Measurements from ENCODE around the gene RBL1.
"Not testable (repeated sequence)": the region's sequence is repeated elsewhere in the genome, so short reads cannot be mapped to it uniquely, and the experiment has no call there.

Gene RBL1

GRCh38 chr20:37095599-37096414, at the start of gene RBL1:
RBL1 (minus strand) TSS chr20:37095997; CDS start chr20:37095928, 69 bp downstream.
- DNase-seq (ENCODE audit: low spot score), result peak; percentile 93

GRCh38 chr20:37144856-37145404, 49.1 kb upstream of the RBL1 start:
- DNase-seq (ENCODE audit: low spot score), result no peak

- DNase-seq (ENCODE audit: low spot score), result no peak
Measured at GRCh38 chr20:37142708-37143107, 46.9 kb upstream of the RBL1 start.

GRCh38 chr20:37137547-37137946, 41.8 kb upstream of the RBL1 start:
- DNase-seq (ENCODE audit: low spot score), result no peak

- no peak for DNase-seq (ENCODE audit: low spot score)
Measured at GRCh38 chr20:37133952-37134351, 38.2 kb upstream of the RBL1 start.

- no peak for DNase-seq (ENCODE audit: low spot score)
Measured at GRCh38 chr20:37131486-37131885, 35.7 kb upstream of the RBL1 start.

GRCh38 chr20:37128803-37129202, 33.0 kb upstream of the RBL1 start:
- DNase-seq (ENCODE audit: low spot score), result no peak

GRCh38 chr20:37126290-37126689, 30.5 kb upstream of the RBL1 start:
- DNase-seq (ENCODE audit: low spot score), result not testable (repeated sequence)

GRCh38 chr20:37123441-37123840, 27.6 kb upstream of the RBL1 start:
- DNase-seq (ENCODE audit: low spot score), result no peak

- no peak for DNase-seq (ENCODE audit: low spot score)
Measured at GRCh38 chr20:37120497-37120896, 24.7 kb upstream of the RBL1 start.

- DNase-seq (ENCODE audit: low spot score), result no peak
Measured at GRCh38 chr20:37119356-37120036, 23.7 kb upstream of the RBL1 start.

- DNase-seq (ENCODE audit: low spot score), result no peak
Measured at GRCh38 chr20:37114012-37114411, 18.2 kb upstream of the RBL1 start.

- DNase-seq (ENCODE audit: low spot score), result no peak
Measured at GRCh38 chr20:37111926-37112455, 16.2 kb upstream of the RBL1 start.

GRCh38 chr20:37108676-37109075, 12.9 kb upstream of the RBL1 start:
- DNase-seq (ENCODE audit: low spot score), result no peak

- DNase-seq (ENCODE audit: low spot score), result no peak
Measured at GRCh38 chr20:37102571-37102970, 6.8 kb upstream of the RBL1 start.

GRCh38 chr20:37096415-37097041, 731 bp upstream of the RBL1 start:
- DNase-seq (ENCODE audit: low spot score), result no peak

GRCh38 chr20:37095108-37095598, 644 bp downstream of the RBL1 start:
- peak; percentile 30 for DNase-seq (ENCODE audit: low spot score)

- no peak for DNase-seq (ENCODE audit: low spot score)
Measured at GRCh38 chr20:37090407-37090806, 5.4 kb downstream of the RBL1 start.

- DNase-seq (ENCODE audit: low spot score), result peak; percentile 13
Measured at GRCh38 chr20:37081717-37082289, 14.0 kb downstream of the RBL1 start.

GRCh38 chr20:37077009-37077408, 18.8 kb downstream of the RBL1 start:
- no peak for DNase-seq (ENCODE audit: low spot score)

GRCh38 chr20:37075932-37076685, 19.7 kb downstream of the RBL1 start:
- no peak for DNase-seq (ENCODE audit: low spot score)
